HG03108 (cell line): ENCODE results near the gene PUS1.
"Not testable (repeated sequence)": the region's sequence is repeated elsewhere in the genome, so short reads cannot be mapped to it uniquely, and the experiment has no call there.

ENCODE experiments used
- ATAC-seq: cut with Tn5 transposase; IDR thresholded peaks from one replicate; pipeline ENCODE4 v1.9.1; 2021; ENCODE audit warnings: moderate library complexity; ENCODE audit not compliant: unreplicated experiment

PUS1 gene

DNA sequence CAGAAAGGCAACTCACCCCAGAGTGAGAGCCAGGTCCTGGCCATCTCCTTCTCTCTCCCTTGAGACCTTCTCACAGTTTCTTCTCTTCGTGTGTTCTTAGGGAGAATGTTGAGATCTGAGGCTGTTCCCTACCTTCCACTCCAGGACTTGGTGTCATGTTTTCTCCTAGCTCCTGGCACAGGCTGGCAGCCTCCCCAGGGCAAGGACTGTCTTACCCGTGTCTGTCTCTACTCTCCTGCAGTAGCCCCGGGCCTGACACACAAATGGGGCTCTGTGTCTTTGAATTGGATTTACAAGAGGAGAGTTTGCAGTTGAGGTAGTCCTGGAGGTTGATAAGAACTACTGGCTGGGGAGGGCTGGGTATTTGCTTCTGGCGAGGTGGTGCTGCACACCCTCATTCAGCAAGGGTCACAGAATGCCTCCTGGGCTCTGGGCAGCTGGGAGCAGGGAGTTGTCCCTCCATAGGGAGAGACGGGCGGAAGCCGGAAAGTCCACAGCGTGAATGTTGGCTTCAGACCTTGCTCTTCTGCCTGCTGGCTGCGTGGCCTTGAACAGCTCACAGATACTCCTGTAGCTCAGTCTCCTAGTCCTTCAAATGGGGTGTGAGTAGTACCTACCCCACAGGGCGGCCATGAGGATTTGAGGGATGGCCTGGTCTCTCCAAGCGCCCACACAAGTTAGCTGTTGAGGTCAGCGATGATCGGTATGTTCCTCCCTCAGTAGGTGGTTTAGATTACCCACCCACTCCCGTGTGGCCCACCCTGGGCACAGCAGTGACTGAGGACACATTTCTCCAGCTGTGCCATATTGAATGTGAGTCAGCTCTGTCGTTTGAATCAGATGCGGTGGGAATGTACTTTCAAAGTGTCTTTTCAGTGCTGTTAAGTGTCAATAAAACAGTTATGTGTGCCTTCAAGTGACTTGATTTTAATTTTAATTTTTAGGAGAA is 30.8 kb downstream of the PUS1 start:
- ATAC-seq: no peak

DNA sequence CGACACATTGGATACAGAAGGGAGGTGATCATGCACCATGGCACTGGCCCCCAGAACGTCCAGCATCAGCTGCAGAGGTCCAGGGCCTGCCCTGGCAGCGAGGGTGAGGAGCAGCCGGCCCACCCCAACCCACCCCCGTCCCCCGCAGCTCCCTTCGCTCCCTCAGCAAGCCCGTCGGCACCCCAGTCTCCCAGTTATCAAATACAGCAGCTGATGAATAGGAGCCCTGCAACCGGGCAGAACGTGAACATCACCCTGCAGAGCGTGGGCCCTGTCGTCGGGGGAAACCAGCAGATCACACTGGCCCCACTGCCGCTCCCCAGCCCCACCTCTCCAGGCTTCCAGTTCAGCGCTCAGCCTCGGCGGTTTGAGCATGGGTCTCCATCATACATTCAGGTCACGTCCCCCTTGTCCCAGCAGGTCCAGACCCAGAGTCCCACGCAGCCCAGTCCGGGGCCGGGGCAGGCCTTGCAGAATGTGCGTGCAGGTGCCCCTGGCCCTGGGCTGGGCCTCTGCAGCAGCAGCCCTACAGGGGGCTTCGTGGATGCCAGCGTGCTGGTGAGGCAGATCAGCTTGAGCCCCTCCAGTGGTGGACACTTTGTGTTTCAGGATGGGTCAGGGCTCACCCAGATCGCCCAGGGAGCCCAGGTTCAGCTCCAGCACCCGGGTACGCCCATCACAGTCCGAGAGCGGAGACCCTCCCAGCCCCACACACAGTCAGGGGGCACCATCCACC is 31.7 kb downstream of the PUS1 start:
- not testable (repeated sequence) for ATAC-seq

DNA sequence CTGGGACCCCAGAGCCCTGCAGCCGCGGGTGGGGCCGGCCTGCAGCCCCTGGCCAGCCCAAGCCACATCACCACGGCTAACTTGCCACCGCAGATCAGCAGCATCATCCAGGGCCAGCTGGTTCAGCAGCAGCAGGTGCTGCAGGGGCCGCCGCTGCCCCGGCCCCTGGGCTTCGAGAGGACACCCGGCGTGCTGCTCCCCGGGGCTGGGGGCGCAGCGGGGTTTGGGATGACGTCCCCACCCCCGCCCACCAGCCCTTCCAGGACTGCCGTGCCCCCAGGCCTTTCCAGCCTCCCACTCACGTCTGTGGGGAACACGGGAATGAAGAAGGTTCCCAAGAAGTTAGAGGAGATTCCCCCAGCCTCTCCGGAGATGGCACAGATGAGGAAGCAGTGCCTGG is 32.3 kb downstream of the PUS1 start:
- not testable (repeated sequence) for ATAC-seq

DNA sequence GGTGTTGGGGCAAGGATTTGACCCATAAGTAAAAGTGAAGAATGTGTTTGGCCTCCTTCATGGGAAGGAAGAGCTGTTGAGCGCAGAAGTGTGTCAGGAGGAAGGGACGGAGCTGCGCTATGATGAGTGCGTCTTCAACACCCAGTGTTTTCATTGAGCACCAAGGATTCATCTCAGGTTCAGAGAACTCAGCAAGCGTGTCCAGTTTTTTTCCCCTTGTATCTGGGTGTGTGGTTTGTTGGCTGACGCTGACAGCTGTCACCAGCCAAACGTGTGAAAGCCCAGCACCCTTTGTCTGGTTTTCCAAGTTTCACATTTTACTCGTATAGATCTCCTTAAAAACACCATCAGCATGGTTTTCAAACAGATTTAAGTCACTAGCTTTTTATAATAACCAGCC is 33.0 kb downstream of the PUS1 start:
- no peak for ATAC-seq

DNA sequence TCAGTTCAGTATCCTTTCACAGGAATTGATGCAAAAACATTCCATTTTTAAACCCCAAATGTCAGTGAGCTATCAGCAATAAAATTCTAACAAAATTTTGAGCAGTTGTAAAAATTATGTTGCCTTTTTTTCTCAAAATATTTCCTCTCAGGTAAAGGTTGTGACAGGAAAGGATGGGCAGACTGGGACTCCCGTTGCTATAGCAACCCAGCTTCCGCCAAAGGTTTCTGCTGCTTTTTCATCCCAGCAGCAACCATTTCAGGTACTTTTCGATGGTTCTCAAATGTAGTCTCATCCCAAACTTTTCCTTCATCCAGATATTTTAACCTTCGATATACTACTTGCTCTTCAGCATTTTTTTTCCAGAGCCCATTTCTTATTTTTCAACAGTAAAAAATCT is 34.3 kb downstream of the PUS1 start:
- ATAC-seq: no peak

DNA sequence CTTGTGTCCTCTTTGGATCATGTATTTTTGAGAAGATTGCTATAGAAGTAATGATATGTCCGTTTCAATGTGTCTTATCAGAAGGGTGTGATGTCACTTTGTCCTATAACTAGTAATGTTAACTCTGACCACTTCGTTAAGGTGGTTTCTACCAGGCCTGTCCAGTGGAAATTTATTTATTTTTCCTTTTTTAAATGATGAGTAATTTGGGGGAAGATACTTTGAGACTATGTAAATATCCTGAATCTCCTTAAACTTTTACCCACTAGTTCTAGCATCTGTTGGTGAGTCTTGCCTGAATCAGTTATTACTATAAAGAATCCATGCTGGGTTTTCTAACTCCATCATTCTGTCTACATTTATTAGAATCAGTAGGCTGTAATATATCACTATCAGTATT is 36.0 kb downstream of the PUS1 start:
- ATAC-seq: no peak

DNA sequence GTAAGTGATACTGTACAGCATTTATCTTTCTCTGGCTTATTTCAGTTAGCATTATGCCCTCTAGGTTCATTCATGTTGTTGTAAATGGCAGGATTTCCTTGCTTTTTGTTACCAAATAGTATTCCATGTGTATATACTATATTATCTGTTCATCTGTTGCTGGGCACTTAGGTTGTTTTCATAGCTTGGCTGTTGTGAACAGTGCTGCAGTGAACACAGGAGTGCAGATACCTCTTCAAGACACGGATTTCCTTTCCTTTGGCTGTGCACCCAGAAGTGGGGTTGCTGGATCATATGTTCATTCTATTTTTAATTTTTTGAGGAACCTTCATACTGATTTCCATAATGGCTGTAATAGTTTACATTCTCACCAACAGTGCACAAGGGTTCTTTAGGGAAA is 42.1 kb downstream of the PUS1 start:
- ATAC-seq: no peak

DNA sequence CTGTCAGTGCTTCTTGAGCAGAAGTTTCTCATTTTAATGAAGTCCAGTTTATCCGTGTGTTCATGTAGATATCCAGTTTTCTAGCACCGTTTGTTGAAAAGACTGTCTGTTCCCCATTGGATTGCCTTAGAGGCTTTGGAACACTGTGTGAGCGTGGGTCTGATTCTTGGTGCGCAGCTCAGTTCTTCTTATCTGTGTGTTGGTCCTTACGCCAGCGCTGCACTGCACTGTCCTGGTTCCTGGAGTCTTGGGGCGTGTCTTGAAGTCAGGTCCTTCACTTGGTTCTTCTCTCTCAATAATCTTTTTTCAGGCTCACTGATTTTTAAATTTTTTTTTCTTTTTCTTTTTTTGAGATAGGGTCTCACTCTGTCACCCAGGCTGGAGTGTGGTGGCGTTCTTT is 46.2 kb downstream of the PUS1 start:
- no peak for ATAC-seq

DNA sequence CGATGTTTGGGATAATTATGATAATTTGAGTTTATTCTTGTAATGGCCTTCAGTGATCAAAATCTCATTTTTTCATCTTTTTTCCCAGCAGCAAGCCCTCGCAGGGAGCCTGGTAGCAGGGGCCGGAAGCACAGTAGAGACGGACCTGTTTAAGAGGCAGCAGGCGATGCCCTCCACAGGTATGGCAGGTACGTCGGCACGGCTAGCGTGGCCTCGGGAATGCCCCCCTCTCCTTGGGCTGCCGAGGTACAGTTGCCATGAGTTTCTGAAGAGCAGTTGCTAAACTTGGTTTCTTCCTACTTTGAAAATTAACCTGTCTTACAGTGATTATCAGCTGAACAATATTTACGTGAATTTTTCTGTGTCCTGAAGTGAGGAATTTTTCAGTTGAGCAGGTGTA is 50.5 kb downstream of the PUS1 start:
- ATAC-seq: no peak

DNA sequence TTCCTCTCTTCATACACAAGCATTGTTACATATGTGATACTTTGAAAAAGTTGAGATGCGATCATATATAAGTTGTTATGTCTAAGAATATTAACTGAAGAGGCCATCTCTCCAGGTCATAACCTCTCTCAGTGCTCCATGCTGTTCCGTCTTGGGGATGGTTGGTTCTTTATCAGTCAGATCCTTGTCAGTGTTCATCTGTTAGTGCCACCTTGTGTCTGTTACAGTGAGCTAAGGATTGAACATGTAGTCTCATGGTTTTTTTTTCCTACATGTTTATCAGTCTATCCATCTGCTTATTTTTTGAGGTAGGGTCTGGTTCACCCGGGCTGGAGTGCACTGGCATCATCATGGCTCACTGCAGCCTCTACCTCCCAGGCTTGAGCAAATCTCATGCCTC is 51.2 kb downstream of the PUS1 start:
- no peak for ATAC-seq

DNA sequence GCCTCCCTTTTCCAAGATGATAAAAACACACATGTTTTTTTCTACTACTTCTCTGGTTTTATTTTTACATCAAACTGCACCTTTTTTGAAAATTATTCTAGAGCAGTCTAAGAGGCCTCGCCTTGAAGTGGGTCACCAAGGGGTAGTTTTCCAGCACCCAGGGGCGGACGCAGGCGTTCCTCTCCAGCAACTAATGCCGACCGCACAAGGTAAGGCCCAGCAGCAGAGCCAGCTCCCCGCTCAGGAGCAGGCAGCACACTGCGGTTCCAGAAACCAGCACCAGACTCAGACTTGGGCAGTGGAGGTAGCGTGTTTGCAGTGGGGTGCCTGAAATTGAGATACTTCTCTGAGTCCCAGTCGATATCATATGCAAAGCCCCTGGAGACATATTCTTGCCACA is 52.3 kb downstream of the PUS1 start:
- no peak for ATAC-seq

DNA sequence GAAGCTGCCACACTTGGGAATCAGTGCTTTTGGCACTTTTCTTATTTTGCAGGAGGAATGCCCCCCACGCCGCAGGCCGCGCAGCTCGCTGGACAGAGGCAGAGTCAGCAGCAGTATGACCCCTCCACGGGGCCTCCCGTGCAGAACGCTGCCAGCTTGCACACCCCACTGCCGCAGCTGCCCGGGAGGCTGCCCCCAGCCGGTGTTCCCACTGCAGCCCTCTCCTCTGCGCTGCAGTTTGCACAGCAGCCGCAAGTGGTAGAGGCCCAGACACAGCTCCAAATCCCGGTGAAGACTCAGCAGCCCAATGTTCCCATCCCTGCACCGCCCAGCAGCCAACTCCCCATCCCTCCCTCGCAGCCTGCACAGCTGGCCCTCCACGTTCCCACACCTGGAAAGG is 53.0 kb downstream of the PUS1 start:
- ATAC-seq: no peak

DNA sequence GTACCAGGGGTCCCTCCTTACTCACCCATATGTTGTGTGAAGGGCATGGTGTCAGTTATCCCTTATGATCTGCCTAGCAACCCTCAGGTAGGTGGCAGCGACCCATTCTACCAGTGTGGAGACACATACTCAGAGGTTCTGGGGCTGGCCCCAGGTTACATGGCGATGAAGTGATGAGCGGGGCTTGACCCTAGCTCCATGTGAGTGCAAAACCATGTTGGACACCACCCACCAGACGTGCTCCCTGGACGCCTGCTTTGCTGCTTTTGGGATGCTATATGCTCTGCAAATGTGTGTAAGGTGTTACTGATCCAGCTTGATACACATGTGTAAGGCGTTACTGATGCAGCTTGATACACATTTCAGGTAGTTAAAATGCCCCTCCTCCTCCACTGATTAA is 54.0 kb downstream of the PUS1 start:
- no peak for ATAC-seq

DNA sequence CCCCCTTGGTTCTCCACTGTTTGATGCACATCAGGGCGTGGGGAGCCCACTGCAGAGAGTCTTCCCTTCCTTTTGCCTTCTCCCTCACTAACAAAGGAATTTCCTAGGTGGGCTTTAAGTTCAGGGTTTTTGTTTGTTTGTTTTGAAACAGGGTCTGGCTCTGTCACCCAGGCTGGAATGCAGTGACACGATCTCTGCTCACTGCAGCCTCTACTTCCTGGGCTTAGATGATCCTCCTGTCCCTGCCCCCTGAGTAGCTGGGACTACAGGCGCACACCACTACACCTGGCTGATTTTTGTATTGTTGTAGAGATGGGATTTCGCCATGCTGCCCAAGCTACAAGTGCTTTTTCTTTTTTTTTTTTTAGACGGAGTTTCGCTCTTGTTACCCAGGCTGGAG is 54.5 kb downstream of the PUS1 start:
- ATAC-seq: no peak

DNA sequence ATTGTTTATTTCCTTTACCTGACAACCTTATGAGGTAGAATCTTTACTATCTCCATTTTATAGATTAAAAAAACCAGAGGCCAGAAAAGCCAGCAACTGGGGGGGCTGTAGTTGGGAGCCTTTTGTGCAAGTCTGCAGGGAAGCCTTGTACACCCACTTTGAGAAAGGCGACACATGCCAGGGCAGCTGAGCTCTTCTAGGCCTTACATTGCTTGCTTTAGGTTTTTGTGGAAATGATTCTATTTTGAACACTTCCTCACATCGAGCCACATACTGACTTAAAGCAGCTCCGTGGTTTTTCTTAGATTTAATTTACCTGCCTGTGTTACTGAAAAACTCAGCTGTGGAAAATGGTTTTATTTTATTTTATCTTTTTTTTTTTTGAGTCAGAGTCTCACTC is 55.3 kb downstream of the PUS1 start:
- ATAC-seq: no peak

DNA sequence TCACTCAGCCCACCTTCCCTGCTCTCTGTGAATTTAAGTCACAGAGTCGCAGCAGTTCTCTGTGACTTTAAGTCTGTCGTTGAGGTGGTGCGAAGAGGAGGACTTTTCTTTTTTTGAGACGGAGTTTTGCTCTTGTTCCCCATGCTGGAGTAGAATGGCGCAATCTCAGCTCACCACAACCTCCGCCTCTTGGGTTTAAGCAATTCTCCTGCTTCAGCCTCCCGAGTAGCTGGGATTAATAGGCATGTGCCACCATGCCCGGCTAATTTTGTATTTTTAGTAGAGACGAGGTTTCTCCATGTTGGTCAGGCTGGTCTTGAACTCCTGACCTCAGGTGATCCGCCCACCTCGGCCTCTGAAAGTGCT is 56.4 kb downstream of the PUS1 start:
- not testable (repeated sequence) for ATAC-seq

DNA sequence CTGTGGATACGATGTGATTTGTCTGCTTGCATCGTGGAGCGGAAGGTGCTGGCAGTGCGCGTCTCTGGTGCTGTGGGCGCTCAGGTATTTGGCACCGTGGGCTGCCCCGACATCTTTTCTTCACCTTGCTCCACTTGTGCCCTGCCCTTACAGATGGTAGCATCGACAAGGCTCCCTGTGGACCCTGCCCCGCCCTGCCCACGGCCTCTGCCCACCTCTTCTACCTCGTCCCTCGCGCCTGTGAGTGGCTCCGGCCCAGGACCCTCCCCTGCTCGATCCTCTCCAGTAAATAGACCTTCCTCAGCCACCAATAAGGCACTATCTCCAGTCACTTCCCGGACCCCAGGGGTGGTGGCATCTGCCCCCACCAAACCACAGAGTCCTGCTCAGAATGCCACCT is 57.3 kb downstream of the PUS1 start:
- no peak for ATAC-seq

DNA sequence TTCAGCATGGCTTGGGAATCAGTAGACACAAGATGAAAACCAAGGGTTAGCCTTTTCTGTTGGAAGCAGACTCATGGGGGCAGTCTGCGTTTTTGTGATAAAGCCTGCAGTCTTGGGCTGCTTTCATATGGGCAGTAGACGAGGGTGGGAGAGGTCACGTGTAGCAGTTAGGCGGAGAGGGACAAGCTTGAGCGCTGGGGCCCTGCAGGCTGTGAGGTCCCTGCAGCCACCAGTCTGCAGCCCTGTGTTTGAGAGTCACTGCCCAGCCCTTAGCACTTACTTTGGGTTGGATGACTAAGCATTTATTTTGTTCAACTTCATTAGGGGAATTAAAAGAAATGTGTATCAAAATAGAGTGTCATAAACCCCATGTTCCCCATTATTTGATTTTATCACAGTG is 57.8 kb downstream of the PUS1 start:
- ATAC-seq: no peak

DNA sequence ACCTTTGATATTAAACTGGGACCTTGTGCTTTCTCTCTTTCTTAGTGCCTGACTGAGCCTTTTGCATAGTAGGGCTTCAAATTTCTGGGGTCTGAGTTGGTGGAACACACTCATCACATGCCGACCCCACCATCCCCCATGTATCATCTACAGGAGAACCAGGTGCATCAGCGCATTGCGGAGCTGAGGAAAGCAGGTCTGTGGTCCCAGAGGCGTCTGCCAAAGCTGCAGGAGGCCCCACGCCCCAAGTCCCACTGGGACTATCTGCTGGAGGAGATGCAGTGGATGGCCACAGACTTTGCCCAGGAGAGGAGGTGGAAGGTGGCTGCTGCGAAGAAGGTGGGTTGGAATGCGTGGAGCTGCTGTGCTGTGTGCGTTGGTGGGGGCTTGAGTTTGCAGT is 58.5 kb downstream of the PUS1 start:
- no peak for ATAC-seq

DNA sequence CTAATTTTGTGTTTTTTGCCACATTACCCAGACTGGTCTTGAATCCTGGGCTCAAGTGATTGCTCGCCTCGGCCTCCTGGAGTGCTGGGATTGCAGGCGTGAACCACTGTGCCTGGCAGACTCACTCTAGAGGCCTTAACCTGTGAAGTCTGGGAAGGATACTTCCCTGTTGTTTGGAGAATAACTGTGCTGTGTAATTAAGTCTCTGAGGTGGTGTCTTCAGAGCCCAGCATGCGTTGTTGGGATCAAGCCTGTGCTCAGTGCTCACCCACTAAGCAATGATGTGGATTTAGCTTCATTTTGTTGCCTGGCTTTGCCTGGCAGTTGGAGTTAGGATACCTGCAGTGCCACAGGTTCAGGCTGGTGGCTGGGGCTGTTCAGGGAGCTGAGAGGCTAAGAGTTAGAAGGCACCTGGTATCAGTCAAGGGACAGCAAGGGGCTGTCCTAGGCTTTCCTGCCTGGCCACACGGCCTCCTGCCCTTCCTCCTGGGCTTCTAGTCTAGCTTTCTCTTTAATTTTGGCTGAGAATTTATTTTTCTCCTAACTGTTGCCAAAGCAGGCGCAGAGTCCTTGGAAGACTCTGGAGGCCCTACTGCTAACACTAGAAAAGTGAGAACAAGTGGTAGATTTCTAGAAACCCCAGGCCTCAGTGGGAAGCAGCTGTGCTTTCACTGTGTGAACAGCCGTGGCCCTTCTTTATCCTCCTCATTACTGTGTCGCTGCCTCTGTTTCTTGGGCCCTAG is 59.1 kb downstream of the PUS1 start:
- ATAC-seq: no peak

DNA sequence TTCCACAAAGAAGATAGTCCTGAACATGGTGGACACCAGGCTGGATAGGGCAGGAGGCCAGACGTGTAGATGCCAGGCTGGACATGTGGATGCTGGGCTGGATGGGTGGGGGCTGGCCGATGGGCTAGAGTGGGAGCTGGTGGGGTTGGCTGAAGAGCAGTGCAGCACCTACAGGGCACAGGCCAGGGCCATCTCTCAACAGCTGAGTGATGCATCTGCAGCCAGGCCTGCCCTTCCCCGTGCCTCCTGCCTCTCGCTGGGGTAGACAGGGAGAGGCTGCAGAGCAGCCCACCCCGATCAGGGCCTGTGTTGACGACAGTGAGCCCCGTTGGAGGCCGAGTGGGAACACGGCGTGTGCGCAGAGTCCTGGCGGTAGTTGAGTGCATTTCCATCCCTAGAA is 59.9 kb downstream of the PUS1 start:
- no peak for ATAC-seq
